ENCODE data around the gene MISP3.

- TF ChIP-seq PATZ1 (CRISPR knock-in tag; IDR thresholded peaks at IDR 0.05; ENCODE audit: borderline replicate concordance), result no peak
- TF ChIP-seq TAF15 (IDR thresholded peaks at IDR 0.05; ENCODE audit: low read depth, low read length), result no peak
- no peak for TF ChIP-seq CTCF (IDR thresholded peaks at IDR 0.05 in 2 of 3, conservative IDR thresholded peaks at IDR 0.05 in 1 of 3; ENCODE audit: insufficient read depth in 2 of 3, low read depth in 1 of 3, low read length in 3 of 3)
- TF ChIP-seq MXI1 (IDR thresholded peaks at IDR 0.05; ENCODE audit: low read depth, low read length), result no peak
- TF ChIP-seq CHD2 (IDR thresholded peaks at IDR 0.05; ENCODE audit: low read depth, low read length), result no peak
- TF ChIP-seq NFYB (IDR thresholded peaks at IDR 0.05; ENCODE audit: extremely low read depth, insufficient read length), result no peak
- no peak for TF ChIP-seq EP300 (IDR thresholded peaks at IDR 0.05; ENCODE audit: low read length)
- no peak for TF ChIP-seq POU5F1 (IDR thresholded peaks at IDR 0.05; ENCODE audit: borderline replicate concordance, low read depth, low read length, partially characterized antibody)
- no peak for TF ChIP-seq POLR2AphosphoS5 (IDR thresholded peaks at IDR 0.05; ENCODE audit: control insufficient read depth, insufficient read depth, low read depth, low read length)
- no peak for TF ChIP-seq NR3C1 (CRISPR knock-in tag; IDR thresholded peaks at IDR 0.05)
Measured at GRCh38 chr19:14056069-14056666, 16.4 kb upstream of the MISP3 start.
